HepG2 (cell line): Measurements from ENCODE around the gene TMEM41B. TPM values are rescaled to one million over a fixed set of nuclear protein-coding genes. Genes with fewer than 3 reads are reported as not detected.
A peak's percentile ranks its signal among the peaks of the same experiment; 100 is the strongest.

Experiments
- CENPX ChIP-seq: sonication (generic); formaldehyde crosslinking; IDR thresholded peaks from 2 replicates; pipeline ENCODE4 v1.9.0; 2021; ENCODE audit warnings: mild to moderate bottlenecking, missing genetic modification reagents, moderate library complexity
- DPF2 ChIP-seq: sonication (generic); formaldehyde crosslinking; IDR thresholded peaks from 2 replicates; pipeline ENCODE4 v1.4.0; 2020; ENCODE audit warnings: mild to moderate bottlenecking, low read depth, missing genetic modification reagents, borderline replicate concordance
- HOXA7 ChIP-seq: sonication (generic); formaldehyde crosslinking; IDR thresholded peaks from 2 replicates; pipeline ENCODE4 v1.8.1; 2022; ENCODE audit warnings: mild to moderate bottlenecking, missing genetic modification reagents, moderate library complexity
- NR2F1 ChIP-seq, 2 experiments: fragments of 450-650 bp in 1 of 2; formaldehyde crosslinking in 1 of 2; IDR thresholded peaks; 2 replicates each; pipeline versions ENCODE4 v1.5.0 to v1.6.1; 2016 to 2020; ENCODE audit warnings: mild to moderate bottlenecking in 1 of 2, missing compliant biosample characterization in 1 of 2, missing genetic modification reagents in 1 of 2, moderate library complexity in 1 of 2
- POLR2A ChIP-seq, 2 experiments: IDR thresholded peaks; 2 replicates each; pipeline ENCODE4 v1.6.1; 2011; ENCODE audit warnings: low read depth in 2 of 2, low read length in 2 of 2, mild to moderate bottlenecking in 1 of 2, moderate library complexity in 1 of 2; ENCODE audit not compliant: insufficient read depth in 1 of 2
- PTBP1 ChIP-seq: fragments of 200-400 bp; formaldehyde crosslinking; IDR thresholded peaks from 2 replicates; pipeline ENCODE4 v1.6.1; 2018; ENCODE audit warnings: low read length, low read depth; ENCODE audit not compliant: poor library complexity, severe bottlenecking
- RAD51 ChIP-seq: fragments of 450-650 bp; IDR thresholded peaks from 2 replicates; pipeline ENCODE4 v1.6.1; 2016; ENCODE audit warnings: borderline replicate concordance
- RBM22 ChIP-seq: fragments of 200-400 bp; formaldehyde crosslinking; optimal IDR thresholded peaks from 2 replicates; pipeline ENCODE3; 2017; ENCODE audit warnings: mild to moderate bottlenecking, low read length, moderate library complexity
- RFX1 ChIP-seq: fragments of 450-650 bp; IDR thresholded peaks from 2 replicates; pipeline ENCODE4 v1.6.1; 2017
- RFXANK ChIP-seq: IDR thresholded peaks from 2 replicates; pipeline ENCODE4 v1.6.1; 2016
- SOX5 ChIP-seq: IDR thresholded peaks from 2 replicates; pipeline ENCODE4 v1.6.1; 2016; ENCODE audit warnings: borderline replicate concordance
- TBL1XR1 ChIP-seq: fragments of 150-350 bp; IDR thresholded peaks from 2 replicates; pipeline ENCODE4 v1.6.1; 2014; ENCODE audit warnings: borderline replicate concordance, low read length; ENCODE audit not compliant: partially characterized antibody
- TCF7L2 ChIP-seq: IDR thresholded peaks from 2 replicates; pipeline ENCODE4 v1.6.1; 2011; ENCODE audit warnings: mild to moderate bottlenecking, low read depth, low read length, moderate library complexity
- ZNF136 ChIP-seq: sonication (generic); formaldehyde crosslinking; IDR thresholded peaks from 2 replicates; pipeline ENCODE4 v1.8.1; 2022; ENCODE audit warnings: low read depth, mild to moderate bottlenecking, moderate library complexity, missing genetic modification reagents
- ZNF296 ChIP-seq: sonication (generic); formaldehyde crosslinking; conservative IDR thresholded peaks from 2 replicates; pipeline ENCODE4 v1.5.0; 2020; ENCODE audit warnings: mild to moderate bottlenecking, missing genetic modification reagents
- ZNF557 ChIP-seq: sonication (generic); formaldehyde crosslinking; IDR thresholded peaks from 2 replicates; pipeline ENCODE4 v1.4.0; 2020; ENCODE audit warnings: missing genetic modification reagents
- polyA plus RNA-seq, 8 experiments: library from polyadenylated mRNA; depleted of rRNA in 3 of 8; stranded (reverse) in 7 of 8; unstranded in 1 of 8; fragments of >200 nt; fragmentation: Illumina TruSeq in 4 of 8; extraction: Trizol in 4 of 8; gene quantifications; 2 replicates each; pipeline versions ENCODE4 v1.2.1 to v1.2.3, GENCODE V29; 2011 to 2016; ENCODE audit warnings: low read depth in 4 of 8, missing spikeins in 1 of 8, mixed read lengths in 1 of 8; ENCODE audit not compliant: insufficient read depth in 1 of 8
- total RNA-seq, 5 experiments: library from RNA; depleted of rRNA; stranded (reverse); fragments of >200 nt; fragmentation: Illumina TruSeq; extraction: Trizol; gene quantifications; 2 replicates each; pipeline ENCODE4 v1.2.3, GENCODE V29; 2016; ENCODE audit warnings: low read depth in 1 of 5
- TF ChIP-seq, protein P1 (sequence below): sonication (generic); formaldehyde crosslinking; IDR thresholded peaks from 2 replicates; pipeline ENCODE4 v1.8.0; 2022; ENCODE audit warnings: missing genetic modification reagents, low read depth, mild to moderate bottlenecking, borderline replicate concordance
- TF ChIP-seq, protein P2 (sequence below): sonication (generic); formaldehyde crosslinking; IDR thresholded peaks from 2 replicates; pipeline ENCODE4 v1.4.0; 2020; ENCODE audit warnings: missing genetic modification reagents, borderline replicate concordance
- TF ChIP-seq, protein P3 (sequence below): sonication (generic); formaldehyde crosslinking; IDR thresholded peaks from 2 replicates; pipeline ENCODE4 v1.4.0; 2020; ENCODE audit warnings: missing genetic modification reagents, borderline replicate concordance
- TF ChIP-seq, protein P4 (sequence below): sonication (generic); formaldehyde crosslinking; IDR thresholded peaks from 2 replicates; pipeline ENCODE4 v1.8.1; 2022; ENCODE audit warnings: mild to moderate bottlenecking, missing genetic modification reagents
- TF ChIP-seq, protein P5 (sequence below): sonication (generic); formaldehyde crosslinking; IDR thresholded peaks from 2 replicates; pipeline ENCODE4 v1.5.0; 2020; ENCODE audit warnings: missing genetic modification reagents

The TMEM41B gene
- total and polyA plus RNA-seq, 2 of the 13 experiments (the other 11 are each of a cell fraction or from before 2014, with no cell fraction given), result 36.8 to 48.1 TPM

DNA sequence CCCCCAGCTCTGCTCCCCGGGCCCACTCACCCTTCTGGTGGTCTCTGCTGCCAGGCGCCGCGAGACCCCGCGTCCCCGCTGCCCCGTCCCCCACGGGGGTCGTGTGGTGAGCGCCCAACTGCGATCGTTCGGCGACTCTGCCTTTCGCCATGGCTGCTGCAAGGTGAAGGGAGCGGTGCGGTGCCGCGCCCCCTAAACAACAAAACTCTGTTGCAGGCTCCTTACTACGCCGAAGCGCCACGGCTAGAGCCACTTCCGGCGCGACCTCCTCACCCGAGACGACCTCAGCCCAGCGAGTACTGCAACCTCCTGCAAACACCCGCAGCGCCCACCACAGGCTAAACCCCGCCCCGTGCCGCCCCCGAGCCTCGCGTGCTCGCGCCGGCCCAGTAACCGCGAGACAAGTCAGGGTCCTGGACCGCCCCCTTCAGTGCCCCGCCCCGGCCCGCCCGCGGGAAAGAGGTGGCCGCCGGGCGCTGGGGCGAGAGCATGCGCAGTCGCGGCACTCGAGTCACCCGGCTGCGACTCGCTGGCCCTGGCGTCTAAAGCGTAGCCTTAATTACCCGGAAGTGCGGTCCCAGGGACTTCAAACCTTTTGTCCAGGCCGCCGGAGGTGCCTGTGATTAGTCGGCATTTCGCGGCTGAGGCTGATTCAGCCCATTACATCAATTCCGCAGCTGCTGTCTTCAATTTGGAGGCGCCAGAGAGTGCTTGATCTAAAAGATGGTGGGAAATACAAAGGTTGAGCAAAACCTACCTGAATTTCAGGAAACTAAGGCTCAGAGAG lies at the start of gene TMEM41B (continued):
- TF ChIP-seq, protein P1, sequence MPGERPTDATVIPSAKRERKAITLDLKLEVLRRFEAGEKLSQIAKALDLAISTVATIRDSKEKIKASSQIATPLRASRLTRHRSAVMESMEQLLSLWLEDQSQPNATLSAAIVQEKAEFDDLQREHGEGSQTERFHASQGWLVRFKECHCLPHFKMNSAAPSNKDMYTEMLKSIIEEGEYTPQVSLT, result no peak
- TF ChIP-seq RBM22, result no peak
- peak; percentile 30 to 39; a peak in 2 of 4 replicates for TF ChIP-seq NR2F1 (CRISPR knock-in tag; IDR thresholded peaks at IDR 0.05)
- TF ChIP-seq, protein P2, sequence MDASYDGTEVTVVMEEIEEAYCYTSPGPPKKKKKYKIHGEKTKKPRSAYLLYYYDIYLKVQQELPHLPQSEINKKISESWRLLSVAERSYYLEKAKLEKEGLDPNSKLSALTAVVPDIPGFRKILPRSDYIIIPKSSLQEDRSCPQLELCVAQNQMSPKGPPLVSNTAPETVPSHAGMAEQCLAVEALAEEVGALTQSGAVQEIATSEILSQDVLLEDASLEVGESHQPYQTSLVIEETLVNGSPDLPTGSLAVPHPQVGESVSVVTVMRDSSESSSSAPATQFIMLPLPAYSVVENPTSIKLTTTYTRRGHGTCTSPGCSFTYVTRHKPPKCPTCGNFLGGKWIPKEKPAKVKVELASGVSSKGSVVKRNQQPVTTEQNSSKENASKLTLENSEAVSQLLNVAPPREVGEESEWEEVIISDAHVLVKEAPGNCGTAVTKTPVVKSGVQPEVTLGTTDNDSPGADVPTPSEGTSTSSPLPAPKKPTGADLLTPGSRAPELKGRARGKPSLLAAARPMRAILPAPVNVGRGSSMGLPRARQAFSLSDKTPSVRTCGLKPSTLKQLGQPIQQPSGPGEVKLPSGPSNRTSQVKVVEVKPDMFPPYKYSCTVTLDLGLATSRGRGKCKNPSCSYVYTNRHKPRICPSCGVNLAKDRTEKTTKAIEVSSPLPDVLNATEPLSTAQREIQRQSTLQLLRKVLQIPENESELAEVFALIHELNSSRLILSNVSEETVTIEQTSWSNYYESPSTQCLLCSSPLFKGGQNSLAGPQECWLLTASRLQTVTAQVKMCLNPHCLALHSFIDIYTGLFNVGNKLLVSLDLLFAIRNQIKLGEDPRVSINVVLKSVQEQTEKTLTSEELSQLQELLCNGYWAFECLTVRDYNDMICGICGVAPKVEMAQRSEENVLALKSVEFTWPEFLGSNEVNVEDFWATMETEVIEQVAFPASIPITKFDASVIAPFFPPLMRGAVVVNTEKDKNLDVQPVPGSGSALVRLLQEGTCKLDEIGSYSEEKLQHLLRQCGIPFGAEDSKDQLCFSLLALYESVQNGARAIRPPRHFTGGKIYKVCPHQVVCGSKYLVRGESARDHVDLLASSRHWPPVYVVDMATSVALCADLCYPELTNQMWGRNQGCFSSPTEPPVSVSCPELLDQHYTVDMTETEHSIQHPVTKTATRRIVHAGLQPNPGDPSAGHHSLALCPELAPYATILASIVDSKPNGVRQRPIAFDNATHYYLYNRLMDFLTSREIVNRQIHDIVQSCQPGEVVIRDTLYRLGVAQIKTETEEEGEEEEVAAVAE (CRISPR knock-in tag), result no peak
- TF ChIP-seq, protein P3, sequence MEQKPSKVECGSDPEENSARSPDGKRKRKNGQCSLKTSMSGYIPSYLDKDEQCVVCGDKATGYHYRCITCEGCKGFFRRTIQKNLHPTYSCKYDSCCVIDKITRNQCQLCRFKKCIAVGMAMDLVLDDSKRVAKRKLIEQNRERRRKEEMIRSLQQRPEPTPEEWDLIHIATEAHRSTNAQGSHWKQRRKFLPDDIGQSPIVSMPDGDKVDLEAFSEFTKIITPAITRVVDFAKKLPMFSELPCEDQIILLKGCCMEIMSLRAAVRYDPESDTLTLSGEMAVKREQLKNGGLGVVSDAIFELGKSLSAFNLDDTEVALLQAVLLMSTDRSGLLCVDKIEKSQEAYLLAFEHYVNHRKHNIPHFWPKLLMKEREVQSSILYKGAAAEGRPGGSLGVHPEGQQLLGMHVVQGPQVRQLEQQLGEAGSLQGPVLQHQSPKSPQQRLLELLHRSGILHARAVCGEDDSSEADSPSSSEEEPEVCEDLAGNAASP (CRISPR knock-in tag), result peak; percentile 98
- peak; percentile 58; the same call in 1 of the 2 replicates for TF ChIP-seq ZNF296
- TF ChIP-seq DPF2 (CRISPR knock-in tag), result no peak
- TF ChIP-seq HOXA7 (CRISPR knock-in tag), result no peak
- TF ChIP-seq PTBP1, result no peak
- TF ChIP-seq TBL1XR1, result no peak
- no peak for TF ChIP-seq ZNF557 (CRISPR knock-in tag)
- TF ChIP-seq ZNF136, result peak; percentile 68; the same call in 1 of the 2 replicates
- TF ChIP-seq RAD51, result no peak
- TF ChIP-seq, protein P4, sequence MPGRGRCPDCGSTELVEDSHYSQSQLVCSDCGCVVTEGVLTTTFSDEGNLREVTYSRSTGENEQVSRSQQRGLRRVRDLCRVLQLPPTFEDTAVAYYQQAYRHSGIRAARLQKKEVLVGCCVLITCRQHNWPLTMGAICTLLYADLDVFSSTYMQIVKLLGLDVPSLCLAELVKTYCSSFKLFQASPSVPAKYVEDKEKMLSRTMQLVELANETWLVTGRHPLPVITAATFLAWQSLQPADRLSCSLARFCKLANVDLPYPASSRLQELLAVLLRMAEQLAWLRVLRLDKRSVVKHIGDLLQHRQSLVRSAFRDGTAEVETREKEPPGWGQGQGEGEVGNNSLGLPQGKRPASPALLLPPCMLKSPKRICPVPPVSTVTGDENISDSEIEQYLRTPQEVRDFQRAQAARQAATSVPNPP (CRISPR knock-in tag), result peak; percentile 18; the same call in 1 of the 2 replicates
- TF ChIP-seq, protein P5, sequence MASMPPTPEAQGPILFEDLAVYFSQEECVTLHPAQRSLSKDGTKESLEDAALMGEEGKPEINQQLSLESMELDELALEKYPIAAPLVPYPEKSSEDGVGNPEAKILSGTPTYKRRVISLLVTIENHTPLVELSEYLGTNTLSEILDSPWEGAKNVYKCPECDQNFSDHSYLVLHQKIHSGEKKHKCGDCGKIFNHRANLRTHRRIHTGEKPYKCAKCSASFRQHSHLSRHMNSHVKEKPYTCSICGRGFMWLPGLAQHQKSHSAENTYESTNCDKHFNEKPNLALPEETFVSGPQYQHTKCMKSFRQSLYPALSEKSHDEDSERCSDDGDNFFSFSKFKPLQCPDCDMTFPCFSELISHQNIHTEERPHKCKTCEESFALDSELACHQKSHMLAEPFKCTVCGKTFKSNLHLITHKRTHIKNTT (CRISPR knock-in tag), result no peak
- no peak; the same call in 1 of the 2 replicates for TF ChIP-seq RFXANK
- TF ChIP-seq SOX5, result peak; percentile 18; the same call in 1 of the 2 replicates
- no peak for TF ChIP-seq RFX1
- TF ChIP-seq TCF7L2, result no peak
- no peak for TF ChIP-seq CENPX (CRISPR knock-in tag)
- peak; percentile 82 to 90 for TF ChIP-seq POLR2A (IDR thresholded peaks at IDR 0.05; ENCODE audit: insufficient read depth in 1 of 2, low read depth in 2 of 2, low read length in 2 of 2)
